Measurements from ENCODE around the gene PRM1.

PRM1 gene

GRCh38 chr16:11251525-11252481, 29.3 kb downstream of the PRM1 start:
- DNase-seq (ENCODE audit: low read depth) = peak; percentile 39
- TF ChIP-seq, protein P1, sequence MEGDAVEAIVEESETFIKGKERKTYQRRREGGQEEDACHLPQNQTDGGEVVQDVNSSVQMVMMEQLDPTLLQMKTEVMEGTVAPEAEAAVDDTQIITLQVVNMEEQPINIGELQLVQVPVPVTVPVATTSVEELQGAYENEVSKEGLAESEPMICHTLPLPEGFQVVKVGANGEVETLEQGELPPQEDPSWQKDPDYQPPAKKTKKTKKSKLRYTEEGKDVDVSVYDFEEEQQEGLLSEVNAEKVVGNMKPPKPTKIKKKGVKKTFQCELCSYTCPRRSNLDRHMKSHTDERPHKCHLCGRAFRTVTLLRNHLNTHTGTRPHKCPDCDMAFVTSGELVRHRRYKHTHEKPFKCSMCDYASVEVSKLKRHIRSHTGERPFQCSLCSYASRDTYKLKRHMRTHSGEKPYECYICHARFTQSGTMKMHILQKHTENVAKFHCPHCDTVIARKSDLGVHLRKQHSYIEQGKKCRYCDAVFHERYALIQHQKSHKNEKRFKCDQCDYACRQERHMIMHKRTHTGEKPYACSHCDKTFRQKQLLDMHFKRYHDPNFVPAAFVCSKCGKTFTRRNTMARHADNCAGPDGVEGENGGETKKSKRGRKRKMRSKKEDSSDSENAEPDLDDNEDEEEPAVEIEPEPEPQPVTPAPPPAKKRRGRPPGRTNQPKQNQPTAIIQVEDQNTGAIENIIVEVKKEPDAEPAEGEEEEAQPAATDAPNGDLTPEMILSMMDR (IDR thresholded peaks at IDR 0.05; ENCODE audit: insufficient read depth, low read depth, low read length, missing control alignments) = no peak
- no peak overlapping the region for H3K4me3 ChIP-seq (ENCODE audit: low read length)

DNA sequence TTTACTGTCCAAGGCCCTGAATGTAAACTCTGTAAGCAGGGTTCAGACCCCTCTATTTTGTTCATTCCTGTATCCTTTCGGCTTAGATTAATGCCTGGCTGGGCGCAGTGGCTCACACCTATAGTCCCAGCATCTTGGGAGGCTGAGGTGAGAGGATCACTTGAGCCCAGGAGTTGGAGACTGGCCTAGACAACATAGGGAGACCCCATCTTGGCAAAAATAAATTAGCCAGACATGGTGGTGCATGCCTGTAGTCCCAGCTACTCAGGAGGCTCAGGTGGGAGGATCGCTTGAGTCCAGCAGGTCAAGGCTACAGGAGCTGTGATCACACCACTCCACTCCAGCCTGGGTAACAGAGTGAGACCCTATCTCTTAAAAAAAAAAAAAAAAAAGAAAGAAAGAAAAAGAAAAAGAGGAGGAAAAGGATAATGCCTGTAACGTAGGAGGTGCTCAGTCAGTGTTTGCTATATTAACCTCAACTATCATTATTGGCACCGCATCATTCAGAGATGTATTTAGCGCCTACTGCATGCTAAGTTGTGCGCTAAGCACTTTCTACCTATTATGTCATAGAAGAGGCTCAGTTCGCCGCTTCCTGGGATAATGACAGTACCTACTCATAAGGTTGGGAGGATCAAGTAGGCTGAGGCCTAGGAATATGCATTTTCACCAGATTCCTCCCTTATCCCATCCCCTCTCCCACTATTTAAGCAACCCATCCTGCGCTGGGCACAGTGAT, 30.2 kb downstream of the PRM1 start:
- TF ChIP-seq, protein P1 (IDR thresholded peaks at IDR 0.05; ENCODE audit: insufficient read depth, low read depth, low read length, missing control alignments) = no peak
- no peak for DNase-seq (ENCODE audit: low read depth)

DNA sequence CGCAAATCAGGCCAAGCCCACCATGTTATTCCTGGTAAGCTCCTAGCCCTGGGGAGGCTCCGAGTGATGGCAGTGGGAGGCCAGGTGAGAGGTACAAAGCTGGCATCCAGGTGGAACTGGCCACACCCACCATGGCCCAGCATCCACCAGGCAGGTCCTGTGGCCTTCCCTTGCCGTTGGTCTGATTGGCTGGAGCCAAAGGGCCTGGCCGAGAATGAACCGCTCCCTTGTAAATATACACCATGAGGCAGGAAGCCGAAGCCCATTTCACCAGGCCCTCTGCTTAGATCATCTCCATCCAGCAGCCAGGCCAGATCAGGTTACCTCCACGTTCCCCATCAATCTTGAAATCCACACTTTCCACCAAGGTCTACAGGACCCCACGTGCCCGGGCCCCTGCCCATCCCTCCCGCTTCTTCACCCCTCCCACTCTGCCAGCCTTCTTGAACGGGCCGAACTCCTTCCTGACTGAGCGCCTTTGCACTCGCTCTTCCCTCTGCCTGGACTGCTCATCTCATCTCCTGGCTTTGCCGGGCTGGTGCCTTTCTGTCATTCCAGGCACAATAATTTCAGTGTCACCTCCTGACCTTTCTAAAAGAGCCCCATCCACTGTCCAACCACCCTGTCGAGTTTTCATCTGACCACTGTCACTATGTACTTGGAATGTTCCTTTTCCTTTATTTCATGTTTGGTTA, 30.9 kb downstream of the PRM1 start:
- TF ChIP-seq, protein P1 (IDR thresholded peaks at IDR 0.05; ENCODE audit: insufficient read depth, low read depth, low read length, missing control alignments) = no peak
- H3K4me3 ChIP-seq (ENCODE audit: low read length) = no peak overlapping the region
- DNase-seq (ENCODE audit: low read depth) = no peak

More for the DNA sequence above, 30.2 kb downstream of the PRM1 start:
- no peak overlapping the region for H3K4me3 ChIP-seq (ENCODE audit: low read length)

DNA sequence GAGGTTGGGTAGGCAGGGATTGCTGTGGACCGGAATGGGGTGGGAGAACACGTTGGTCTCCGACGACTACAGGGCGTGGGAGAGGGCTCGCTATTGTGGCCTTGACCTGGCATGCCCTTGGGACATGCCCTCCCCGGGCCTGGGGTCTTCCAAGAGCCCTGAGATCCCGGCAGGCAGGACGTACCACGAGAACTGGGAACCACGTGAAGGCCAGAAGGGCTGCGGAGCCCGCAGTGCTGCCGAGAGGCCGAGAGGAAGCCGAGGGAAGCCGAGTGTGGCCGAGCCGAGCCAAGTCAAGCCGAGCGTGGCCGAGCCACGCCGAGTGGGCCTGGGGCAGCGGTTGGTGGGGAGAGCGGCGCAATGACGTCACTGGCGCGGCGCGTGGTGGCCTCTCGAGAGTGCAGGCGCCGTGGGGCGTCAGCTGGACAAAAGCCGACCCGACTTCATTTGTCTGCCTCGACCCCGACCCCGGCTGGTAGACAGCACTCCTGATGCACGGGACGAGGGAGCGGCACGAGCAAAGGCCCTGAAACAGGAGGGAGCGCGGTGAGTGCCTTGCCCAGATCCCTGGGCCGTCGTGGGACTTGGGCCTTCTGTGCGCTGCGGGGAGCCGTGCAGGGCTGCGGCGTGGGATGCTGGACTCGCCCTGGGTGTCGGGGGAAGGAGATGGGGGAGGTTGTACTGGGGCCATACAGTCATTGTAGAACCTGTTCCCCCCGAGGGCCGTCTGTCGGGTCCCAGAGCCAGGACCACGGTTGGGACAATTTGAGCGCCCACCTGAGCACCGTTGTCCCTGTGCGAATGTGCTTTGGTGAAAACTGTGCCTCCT, 31.7 kb downstream of the PRM1 start:
- TF ChIP-seq, protein P1 (IDR thresholded peaks at IDR 0.05; ENCODE audit: insufficient read depth, low read depth, low read length, missing control alignments) = no peak
- no peak for DNase-seq (ENCODE audit: low read depth)
- no peak overlapping the region for H3K4me3 ChIP-seq (ENCODE audit: low read length)

GRCh38 chr16:11248133-11248532, 33.0 kb downstream of the PRM1 start:
- H3K4me3 ChIP-seq (ENCODE audit: low read length) = no peak overlapping the region
- peak; percentile 81 for DNase-seq (ENCODE audit: low read depth)
- TF ChIP-seq, protein P1 (IDR thresholded peaks at IDR 0.05; ENCODE audit: insufficient read depth, low read depth, low read length, missing control alignments) = no peak

- TF ChIP-seq, protein P1 (IDR thresholded peaks at IDR 0.05; ENCODE audit: insufficient read depth, low read depth, low read length, missing control alignments) = no peak
- no peak for DNase-seq (ENCODE audit: low read depth)
Measured at GRCh38 chr16:11245988-11246387, 35.1 kb downstream of the PRM1 start.

More at GRCh38 chr16:11245988-11246387, 35.1 kb downstream of the PRM1 start:
- no peak overlapping the region for H3K4me3 ChIP-seq (ENCODE audit: low read length)

Data from epithelial cell of esophagus (primary cell).